ENCODE data around the gene CASD1. TPM values are rescaled to one million over a fixed set of nuclear protein-coding genes. Genes with fewer than 3 reads are reported as not detected.

CASD1 gene
- total RNA-seq, 1 experiment from 2014 or later = 5.8 TPM

- no peaks in the 10 kb centered on the region; the same call in 1 of the 2 replicates for H3K79me2 ChIP-seq (ENCODE audit: insufficient read depth, low read length)
- TF ChIP-seq REST (IDR thresholded peaks at IDR 0.05; ENCODE audit: low read depth) (peak; percentile 44), SIN3A (IDR thresholded peaks at IDR 0.05; ENCODE audit: low read depth) (no peak)
- peaks cover 3 to 9% of the 10 kb centered on the region in 2 experiments; a peak in 2 of 4 replicates for H3K4me1 ChIP-seq (ENCODE audit: control insufficient read depth in 1 of 2, insufficient read depth in 2 of 2, low read length in 2 of 2)
- H4K20me1 ChIP-seq (ENCODE audit: insufficient read depth) = no peaks in the 10 kb centered on the region
- H3K27ac ChIP-seq (ENCODE audit: low read depth, low read length) = peak overlapping the region; percentile 86
- ATAC-seq (peak; percentile 56), DNase-seq (ENCODE audit: low read depth, low spot score) (no peak)
- intact Hi-C loops (cut with micrococcal nuclease) = loop anchor here (5.0 kb wide), 1 partner anchor 146 kb away; the partner anchor contains the start of gene SGCE
- peak overlapping the region; percentile 69 for H3K9ac ChIP-seq (ENCODE audit: low read length)
- H3K27me3 ChIP-seq (ENCODE audit: insufficient read depth, low read length) = no peaks in the 10 kb centered on the region
- TSS peak; percentile 57 for BruUV-seq (replicated peaks)
- H3K4me2 ChIP-seq (ENCODE audit: low read length) = peak overlapping the region; percentile 70
- H3K36me3 ChIP-seq (ENCODE audit: control insufficient read depth in 1 of 2, insufficient read depth in 2 of 2, low read length in 2 of 2) = no peaks in the 10 kb centered on the region
- ChIA-PET CTCF (no interaction called here), RAD21 (ENCODE audit: low non-redundant PET in 1 of 2, low total read pairs in 2 of 2, uncharacterized antibody in 2 of 2, unreplicated experiment in 2 of 2) (interaction anchor here in 1 of 2 experiments (0.6 kb wide), 1 partner anchor 144 kb away, joined by 4 read pairs; no protein-coding TSS in a partner anchor), POLR2A (no interaction called here)
- H3K9me3 ChIP-seq (ENCODE audit: control insufficient read depth in 1 of 2, insufficient read depth in 1 of 2, low read depth in 1 of 2, low read length in 2 of 2) = no peaks in the 10 kb centered on the region
- H3K9me2 ChIP-seq (ENCODE audit: insufficient read depth) = no peaks in the 10 kb centered on the region
- peak overlapping the region; percentile 53 to 62 for H3K4me3 ChIP-seq (replicated peaks in 1 of 2; ENCODE audit: low read depth in 1 of 2, low read length in 2 of 2)
- H2AFZ ChIP-seq (ENCODE audit: low read depth, low read length, poor library complexity, severe bottlenecking) = no peak overlapping the region
These were observed 1.2 kb downstream of the CASD1 start for GRCh38 chr7:94510582-94511496.

GRCh38 chr7:94511718-94512117, 2.1 kb downstream of the CASD1 start:
- intact Hi-C loops (cut with micrococcal nuclease) = loop anchor here (5.0 kb wide), 1 partner anchor 146 kb away; the partner anchor contains the start of gene SGCE
- H3K4me1 ChIP-seq (ENCODE audit: control insufficient read depth in 1 of 2, insufficient read depth in 2 of 2, low read length in 2 of 2) = peaks cover 3 to 9% of the 10 kb centered on the region in 2 experiments; a peak in 2 of 4 replicates
- no peaks in the 10 kb centered on the region; the same call in 1 of the 2 replicates for H3K79me2 ChIP-seq (ENCODE audit: insufficient read depth, low read length)
- H3K27ac ChIP-seq (ENCODE audit: low read depth, low read length) = no peak overlapping the region
- no TSS peak for BruUV-seq (replicated peaks)
- TF ChIP-seq ZFX (IDR thresholded peaks at IDR 0.05) (no peak), EGR1 (IDR thresholded peaks at IDR 0.05; ENCODE audit: low read depth) (no peak), SP1 (IDR thresholded peaks at IDR 0.05; ENCODE audit: low read depth) (no peak), CBX3 (IDR thresholded peaks at IDR 0.05; ENCODE audit: low read depth) (no peak)
- no peak overlapping the region for H3K4me2 ChIP-seq (ENCODE audit: low read length)
- H4K20me1 ChIP-seq (ENCODE audit: insufficient read depth) = no peaks in the 10 kb centered on the region
- ChIA-PET RAD21 (ENCODE audit: low non-redundant PET in 1 of 2, low total read pairs in 2 of 2, uncharacterized antibody in 2 of 2, unreplicated experiment in 2 of 2) (no interaction called here), POLR2A (no interaction called here), CTCF (no interaction called here)
- DNase-seq (ENCODE audit: low read depth, low spot score) (no peak), ATAC-seq (no peak)
- H3K9ac ChIP-seq (ENCODE audit: low read length) = no peak overlapping the region
- H2AFZ ChIP-seq (ENCODE audit: low read depth, low read length, poor library complexity, severe bottlenecking) = no peak overlapping the region
- H3K4me3 ChIP-seq (replicated peaks in 1 of 2; ENCODE audit: low read depth in 1 of 2, low read length in 2 of 2) = no peak overlapping the region
- no peaks in the 10 kb centered on the region for H3K9me2 ChIP-seq (ENCODE audit: insufficient read depth)
- H3K36me3 ChIP-seq (ENCODE audit: control insufficient read depth in 1 of 2, insufficient read depth in 2 of 2, low read length in 2 of 2) = no peaks in the 10 kb centered on the region
- no peaks in the 10 kb centered on the region for H3K27me3 ChIP-seq (ENCODE audit: insufficient read depth, low read length)
- no peaks in the 10 kb centered on the region for H3K9me3 ChIP-seq (ENCODE audit: control insufficient read depth in 1 of 2, insufficient read depth in 1 of 2, low read depth in 1 of 2, low read length in 2 of 2)
